T1000 (cell line): Measurements from ENCODE around the gene LRRN2.
"Not testable (repeated sequence)": the region's sequence is repeated elsewhere in the genome, so short reads cannot be mapped to it uniquely, and the experiment has no call there.

ENCODE experiments used
- DNase-seq: peaks from one replicate; lab custom pipeline; 2025; ENCODE audit warnings: mixed read lengths; lab: John Stamatoyannopoulos, UW

Gene LRRN2

DNA sequence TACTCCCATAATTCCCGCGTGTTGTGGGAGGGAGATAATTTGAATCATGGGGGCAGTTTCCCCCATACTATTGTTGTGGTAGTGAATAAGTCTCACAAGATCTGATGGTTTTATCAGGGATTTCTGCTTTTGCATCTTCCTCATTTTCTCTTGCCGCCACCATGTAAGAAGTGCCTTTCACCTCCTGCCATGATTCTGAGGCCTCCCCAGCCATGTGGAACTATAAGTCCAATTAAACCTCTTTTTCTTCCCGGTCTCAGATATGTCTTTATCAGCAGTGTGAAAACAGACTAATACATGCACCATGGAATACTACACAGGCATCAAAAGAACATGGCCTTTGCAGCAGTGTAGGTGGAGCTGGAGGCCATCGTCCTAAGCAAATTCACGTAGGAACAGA lies 56.1 kb downstream of the LRRN2 start:
- DNase-seq: not testable (repeated sequence)

DNA sequence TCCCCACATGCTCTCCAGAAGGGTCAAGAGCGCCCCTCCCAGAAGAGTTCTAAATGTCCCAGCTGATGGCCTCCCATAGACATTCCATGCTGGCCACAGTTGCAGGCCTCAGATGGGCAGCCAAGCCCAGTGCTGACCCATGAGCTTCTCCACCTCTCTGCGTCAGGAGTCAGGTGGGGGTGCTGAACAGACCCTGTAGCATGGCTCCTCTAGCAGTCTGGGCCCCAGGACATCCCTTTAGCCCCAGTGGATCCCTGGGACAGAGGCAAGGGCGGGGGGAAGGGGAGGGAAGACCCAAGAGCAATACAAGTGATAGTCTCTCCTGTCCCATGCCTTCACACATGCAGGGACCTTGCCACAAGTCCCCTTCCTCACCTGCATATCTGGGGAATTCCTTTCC lies 56.7 kb downstream of the LRRN2 start:
- no peak for DNase-seq

DNA sequence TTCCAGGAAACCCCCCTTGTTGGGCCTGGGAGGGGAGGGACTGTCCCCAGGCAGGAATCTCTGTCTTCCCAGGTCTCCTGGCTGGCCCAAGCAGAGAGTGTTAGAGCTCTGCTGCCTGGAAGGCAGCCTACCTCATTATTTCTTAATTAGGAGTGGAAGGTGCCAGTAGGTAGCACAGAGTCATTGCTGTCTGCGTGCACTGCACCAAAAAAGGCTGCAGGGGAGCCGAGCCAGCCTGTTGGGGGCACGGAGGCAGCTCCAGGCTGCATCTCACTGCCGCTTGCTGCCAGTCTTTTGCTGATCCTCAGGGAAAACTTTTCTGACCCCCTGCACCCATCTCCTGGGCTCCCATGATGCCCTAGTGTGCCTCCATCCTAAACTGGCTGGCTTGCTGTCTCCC lies 58.1 kb downstream of the LRRN2 start:
- DNase-seq: no peak

DNA sequence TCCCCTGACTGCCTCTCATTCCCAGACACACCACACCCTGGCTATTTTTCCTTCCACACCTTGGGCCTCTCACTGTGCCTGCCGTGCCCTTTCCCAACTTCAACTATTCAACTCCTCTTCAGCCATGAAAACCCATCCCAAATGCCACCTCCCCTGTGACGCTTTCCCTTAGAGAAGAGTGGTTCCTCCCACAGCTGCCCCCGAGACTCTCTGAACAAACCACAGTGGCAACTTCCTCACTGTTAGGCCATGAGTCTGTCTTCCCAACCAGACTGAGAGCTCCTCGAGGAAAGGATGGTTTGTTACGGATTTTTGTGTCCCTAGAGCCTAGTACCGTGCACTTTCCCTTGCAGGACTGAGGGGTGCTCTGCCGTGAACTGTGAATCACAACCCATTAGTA lies 59.2 kb downstream of the LRRN2 start:
- no peak for DNase-seq

DNA sequence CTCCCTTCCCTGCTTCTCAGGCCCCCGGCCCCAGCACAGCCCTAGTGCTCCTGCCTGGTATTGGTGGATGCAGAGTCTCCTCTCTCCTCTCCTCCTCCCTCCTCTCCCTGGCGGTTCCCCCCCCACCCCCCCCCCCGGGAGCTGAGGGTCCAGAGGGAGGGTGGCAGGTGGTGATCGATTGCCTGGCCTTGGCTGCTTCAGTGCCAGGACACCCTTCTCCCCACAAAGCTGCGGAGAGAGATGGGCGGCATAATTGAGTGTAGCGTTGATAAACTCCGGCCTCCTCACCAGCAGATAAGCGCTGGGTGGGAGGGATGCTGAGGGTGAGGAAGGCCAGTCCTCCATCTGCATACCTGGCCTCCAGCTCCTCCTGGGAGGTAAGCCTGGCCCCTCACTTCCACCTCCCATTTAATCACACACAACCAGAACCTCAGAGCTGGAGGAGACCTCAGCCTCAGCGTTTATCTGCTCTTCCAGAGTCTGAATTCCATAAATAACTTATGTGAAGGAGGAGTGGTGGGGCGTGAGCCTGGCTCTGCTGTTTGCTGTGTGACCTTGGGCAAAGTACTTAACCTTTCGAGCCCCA lies 60.8 kb downstream of the LRRN2 start:
- DNase-seq: no peak

DNA sequence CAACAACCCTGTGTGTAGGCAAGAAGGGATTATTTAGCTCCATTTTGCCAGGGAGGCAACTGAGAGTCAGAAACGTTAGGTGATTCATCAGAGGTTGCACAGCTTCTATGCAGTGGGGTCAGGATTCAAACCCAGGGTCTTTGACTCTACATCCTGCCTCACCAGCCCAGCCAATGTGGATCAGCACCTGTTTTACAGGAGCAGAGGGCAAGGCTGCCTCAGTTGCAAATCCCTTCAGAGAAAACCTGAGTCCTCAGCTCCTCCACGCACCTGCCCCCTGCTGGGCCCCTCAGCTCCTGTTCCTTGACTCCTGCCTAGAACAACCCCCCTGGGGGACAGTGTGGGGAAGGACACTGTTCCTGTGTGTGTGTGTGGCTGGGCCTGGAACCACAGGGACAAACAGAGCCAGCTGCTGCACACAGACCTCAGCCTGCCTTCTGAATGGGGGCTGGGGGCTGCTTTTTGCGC lies 61.6 kb downstream of the LRRN2 start:
- no peak for DNase-seq

DNA sequence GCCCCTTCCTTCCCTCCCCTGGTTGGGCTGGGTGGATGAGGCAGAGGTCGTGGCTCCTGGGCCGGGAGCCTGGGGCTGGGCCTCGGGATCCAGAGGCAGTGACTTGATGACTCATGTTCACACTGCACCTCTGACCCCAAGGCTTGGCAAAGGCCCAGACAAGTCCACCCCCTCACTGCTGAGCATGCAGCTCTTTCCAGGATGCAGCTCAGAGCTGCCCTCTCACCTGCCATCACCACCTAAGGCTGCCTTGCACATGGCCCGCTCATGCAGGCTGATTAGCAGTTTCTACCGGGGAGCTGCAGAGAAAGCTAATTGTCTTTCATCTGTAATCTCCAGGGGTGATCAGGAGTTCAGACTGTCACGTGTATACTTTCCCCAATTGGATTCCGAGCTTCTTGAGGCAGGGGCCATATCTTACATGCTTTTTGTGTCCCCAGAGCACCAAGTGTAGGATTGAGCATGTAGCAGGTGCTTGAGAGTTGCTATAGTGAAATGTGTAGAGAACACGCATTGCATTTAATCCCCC lies 62.1 kb downstream of the LRRN2 start:
- DNase-seq: no peak

DNA sequence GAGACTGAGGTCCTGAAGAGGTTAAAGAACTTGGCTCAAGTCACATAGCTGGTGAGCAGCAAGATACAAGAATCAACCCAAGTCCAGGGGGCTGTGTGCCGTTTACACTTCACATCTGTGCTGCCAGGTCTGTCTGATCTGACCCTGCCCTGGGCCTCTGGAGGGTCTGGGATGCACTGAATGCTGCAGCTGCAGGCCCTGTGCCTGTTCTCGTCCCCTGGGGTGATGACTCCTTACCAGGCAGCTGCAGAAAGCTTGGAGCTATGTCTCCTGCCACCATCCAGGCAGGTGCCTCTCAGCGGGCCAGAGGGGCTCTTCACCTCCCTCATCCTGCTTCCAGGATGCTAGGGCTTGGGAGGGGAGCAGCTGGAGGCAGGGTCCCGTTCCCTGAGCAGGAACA lies 63.5 kb downstream of the LRRN2 start:
- DNase-seq: no peak

DNA sequence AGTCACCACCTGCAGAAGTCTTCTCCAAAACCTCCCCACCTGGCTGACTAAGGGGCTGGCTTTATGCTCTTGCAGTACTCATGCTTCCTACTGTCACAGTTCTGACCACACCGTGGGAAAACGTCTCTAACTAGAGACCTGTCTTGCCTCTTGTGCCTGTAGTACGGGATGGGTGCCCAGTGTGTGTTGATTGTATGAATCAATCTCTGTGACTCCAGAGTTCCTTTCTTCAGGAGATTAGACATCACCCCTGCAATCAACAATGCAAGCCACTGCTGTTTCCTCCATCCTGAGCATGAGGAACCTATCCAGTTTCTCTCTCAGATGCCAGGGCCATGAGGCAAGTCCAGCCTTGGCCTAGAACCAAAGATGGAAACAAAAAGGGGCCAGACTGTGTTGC lies 64.1 kb downstream of the LRRN2 start:
- no peak for DNase-seq

DNA sequence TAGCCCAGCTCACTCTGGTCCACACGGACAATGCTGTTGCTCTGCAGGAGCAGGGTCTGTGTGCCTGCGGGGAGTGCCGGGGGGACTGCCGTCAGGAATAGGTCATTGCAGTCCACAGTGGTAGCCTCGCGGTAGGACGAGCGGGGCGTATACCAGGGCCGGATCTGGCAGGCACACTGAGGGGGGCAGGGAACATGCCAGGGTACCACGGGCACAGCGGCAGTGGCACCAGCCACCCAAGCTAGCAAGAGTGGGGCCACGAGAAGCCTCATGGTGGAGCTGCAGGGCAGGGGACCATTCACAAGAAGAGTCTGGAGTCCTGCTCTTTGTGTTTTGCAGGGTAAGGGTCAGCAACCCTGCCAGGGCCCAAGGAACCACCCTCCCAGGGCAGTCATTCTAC lies 65.8 kb downstream of the LRRN2 start:
- no peak for DNase-seq

DNA sequence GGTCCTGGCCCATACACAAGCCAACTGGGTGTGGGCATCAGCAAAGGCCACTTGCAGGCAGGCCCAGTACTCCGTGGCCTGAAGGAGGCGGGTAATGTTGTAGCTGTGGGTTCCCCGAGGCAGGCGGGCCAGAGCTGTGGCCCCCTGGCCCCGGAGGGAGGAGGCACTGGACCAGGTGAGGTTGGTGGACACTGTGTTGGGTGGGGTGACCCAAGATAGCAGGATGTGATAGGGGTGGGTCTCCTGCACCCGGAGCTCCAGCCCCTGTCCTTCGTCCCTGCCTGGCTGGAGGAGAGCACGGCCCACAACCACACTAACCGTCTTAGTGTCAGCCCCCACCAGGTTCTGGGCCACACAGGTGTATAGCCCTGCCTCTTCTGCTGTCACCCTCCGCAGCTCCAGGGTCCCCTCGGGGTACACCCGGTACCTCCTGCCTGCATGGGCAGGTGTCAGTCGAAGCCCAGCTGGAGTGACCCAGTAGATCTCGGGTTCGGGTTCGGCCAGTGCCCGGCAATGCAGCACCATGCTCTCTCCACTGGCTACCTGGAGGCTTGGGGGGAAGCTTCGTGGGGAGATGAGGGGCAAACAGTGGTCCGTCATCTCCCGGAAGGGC lies 67.3 kb downstream of the LRRN2 start:
- no peak for DNase-seq

DNA sequence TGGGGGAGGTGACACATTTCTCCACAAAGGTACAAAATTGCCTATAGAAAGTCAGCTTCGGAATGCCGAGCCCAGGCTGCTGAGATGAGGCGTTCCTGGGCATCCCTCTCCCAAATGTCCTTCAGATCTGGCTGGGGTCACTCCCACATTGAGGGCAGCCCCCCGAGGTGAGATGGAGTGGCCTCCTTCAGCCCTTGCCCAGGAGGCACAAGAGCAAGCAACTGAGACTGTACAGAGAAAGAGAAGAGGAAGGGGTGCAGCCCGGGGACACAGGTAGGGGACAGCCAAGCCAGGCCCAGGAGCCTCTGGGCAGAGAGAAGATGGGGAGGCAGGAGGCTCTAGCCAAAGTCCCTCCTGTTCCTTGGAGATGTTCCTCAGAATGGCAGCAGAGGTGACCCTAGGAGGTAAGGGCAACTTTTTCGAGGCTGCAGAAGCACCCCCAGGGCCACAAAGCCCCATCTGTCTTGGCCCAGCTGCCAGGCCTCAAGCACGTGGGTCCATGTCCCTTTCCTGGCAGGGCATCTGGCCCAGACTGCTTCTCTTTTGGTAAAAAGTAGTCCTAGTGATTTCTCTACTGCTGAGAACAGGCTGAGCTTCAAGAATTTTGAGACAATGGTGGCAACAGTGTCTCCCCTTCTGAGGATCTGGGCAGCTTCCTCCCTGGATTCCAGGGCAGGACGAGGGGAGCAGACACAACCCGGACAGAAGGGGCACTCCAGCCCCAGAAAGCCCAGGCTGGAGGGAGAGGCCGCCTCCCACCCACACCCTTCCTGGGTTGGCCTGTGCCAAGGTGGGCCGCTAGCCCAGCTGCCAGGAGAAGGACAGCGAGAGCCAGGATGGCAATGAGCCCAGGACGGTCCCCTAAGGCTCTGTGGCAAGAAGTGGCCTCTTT lies 68.0 kb downstream of the LRRN2 start:
- no peak for DNase-seq

DNA sequence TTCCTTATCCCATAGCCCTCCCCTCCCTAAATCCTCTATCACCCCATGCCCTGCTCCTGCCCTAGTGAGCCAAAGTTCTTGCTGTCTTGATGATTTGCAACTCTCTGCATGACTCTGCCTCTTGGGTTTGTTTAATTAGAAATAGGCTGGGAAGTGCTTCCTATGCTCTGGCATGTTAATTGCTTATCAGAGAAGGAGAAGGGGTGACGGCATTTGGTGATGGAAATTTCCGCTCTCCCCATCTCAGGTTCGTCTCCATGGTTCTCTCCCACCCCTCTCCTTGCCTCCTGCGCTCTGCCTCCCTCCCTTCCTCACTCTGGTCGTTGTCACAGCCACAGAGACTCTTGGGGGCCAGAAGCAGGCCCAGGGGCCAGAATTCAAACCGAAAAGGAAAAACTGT lies 68.9 kb downstream of the LRRN2 start:
- no peak for DNase-seq

DNA sequence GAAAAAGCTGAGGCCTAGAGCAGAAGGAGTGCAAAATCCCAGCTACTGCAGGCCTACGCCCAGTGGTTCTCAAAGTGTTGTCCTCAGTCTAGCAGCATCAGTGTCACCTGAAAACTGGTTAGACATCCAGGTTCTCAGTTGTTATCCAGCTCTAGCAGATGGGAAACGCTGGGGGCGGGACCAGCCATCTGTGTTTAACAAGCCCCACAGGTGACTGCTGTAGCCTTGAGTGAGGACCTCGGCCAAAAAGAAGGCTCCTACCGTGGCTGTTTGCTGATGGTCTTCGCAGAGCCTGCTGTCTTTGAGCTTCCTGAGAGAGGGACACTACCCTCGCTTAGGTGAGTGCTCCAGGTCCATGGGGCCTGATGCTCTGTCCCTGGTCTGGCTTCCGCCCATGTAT lies 69.7 kb downstream of the LRRN2 start:
- no peak for DNase-seq

DNA sequence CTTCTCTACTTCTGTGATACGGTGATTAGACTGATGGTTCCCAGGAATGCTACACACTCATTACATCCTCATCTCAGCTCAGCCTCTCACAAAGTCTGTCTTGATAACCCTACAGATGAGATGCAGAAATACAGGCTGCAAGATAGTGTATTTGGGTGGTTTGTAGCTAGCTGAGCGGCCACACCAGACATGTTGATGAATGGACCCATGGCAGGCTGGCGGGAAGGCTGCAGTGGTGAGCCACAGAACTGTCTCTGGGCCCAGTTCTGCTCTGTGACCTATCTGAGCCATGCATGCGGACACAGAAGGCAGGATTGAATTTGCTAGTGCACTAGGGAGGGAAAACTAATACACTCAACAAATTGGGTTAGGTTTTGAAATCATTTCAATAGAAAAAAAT lies 71.9 kb downstream of the LRRN2 start:
- no peak for DNase-seq

DNA sequence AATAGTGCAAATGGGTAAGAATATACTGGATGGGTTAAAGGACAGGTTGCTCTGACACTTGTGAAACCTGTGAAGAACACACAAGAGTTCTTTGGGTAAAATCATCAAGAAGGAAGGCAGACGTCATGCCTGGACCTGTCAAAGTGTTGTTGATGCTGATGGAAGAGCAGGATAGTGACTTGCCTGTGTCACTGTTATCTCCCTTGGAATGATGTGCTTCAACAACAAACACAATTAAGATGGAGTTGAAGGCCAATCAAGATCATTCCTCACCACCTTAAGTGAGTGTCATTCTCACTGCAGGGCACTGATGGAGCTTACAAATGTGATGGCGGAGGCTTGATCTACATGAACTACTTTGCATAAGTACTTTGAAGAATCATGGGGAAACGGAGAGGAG lies 73.2 kb downstream of the LRRN2 start:
- DNase-seq: no peak

DNA sequence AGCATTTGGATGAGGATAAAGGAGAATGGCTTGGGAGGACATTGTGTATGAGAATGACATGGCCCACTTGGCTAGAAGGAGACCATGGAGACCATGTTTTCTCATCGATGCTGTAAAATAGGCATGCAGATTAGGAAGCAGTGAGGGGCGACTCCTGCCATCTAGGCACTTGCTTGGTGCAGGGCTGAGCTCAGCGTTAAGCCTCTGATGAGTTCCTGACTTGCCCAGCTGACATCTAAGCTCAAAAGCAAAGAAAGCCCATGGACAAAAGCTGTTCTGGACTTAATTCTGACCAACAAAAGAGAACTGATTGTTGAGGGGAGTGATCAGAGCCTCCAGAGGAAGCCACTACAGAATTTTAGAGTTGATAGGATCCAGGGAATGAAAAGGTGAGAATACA lies 74.5 kb downstream of the LRRN2 start:
- no peak for DNase-seq

DNA sequence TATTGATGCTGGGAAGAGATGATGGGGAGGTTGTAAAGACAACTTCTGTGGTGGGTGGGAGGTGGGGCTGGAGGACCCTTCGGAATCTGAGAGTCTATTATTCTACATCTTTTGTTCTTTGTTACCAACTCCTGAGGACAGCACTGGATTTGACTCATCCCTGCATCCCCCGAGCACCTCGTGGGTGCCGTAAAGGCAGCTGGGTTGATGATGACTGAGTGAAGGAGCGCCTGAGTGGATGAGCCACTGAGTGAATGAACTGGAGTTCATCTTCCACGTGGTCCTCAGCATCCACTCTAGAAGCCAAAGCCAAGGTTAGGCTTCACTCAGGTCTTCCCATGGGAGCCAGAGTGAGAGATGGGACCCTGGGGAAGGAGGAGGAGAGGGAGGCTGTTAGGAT lies 77.6 kb downstream of the LRRN2 start:
- no peak for DNase-seq

DNA sequence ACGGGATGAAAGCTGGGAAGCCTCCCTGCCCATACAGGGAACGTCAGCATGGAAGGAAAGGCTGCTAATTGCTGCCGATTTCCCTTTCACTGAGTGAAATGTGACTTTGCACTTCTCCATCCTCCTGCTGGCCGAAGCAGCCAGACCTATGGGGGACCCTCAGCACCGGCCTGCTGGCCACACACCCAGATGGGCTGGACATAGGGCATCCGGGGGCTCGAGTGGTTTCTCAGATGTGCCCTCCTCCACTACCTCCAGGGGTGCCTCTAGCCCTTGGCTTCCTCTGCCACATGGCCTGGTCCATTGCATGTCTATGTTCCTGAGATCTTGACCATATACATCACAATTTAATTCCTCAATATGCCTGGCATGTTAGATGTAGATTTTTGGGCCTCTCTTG lies 79.7 kb downstream of the LRRN2 start:
- no peak for DNase-seq

DNA sequence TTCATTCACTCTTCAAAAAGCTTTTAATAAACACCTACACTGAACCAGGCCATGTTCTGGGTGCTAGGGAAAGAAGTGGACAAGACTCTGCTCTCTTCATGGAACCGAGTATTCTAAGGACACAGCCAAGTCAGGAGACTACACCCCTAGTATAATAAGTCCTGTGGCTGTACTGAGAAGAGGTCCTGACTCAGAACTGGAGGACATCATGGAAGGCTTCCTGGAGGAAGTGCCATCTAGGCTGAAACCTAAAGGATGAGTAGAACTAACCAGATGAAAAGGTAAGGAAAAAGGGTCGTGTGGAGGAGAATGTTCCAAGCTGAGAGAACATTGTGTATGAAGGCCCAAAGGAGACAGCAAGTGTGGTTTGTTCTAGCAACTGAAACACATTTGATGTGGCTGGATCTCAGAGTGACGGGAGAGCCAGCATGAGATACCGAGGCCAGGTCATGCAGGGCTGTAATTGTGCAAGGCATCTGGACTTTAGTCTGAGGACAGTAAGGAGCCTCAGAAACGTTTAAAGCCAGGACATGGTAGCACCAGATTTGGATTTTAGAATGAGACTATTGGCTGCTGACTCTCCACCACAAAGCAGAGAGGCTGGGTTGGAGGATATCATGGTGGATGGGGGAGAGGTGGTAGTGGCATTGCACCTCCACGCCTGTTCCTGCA lies 82.5 kb downstream of the LRRN2 start:
- no peak for DNase-seq

DNA sequence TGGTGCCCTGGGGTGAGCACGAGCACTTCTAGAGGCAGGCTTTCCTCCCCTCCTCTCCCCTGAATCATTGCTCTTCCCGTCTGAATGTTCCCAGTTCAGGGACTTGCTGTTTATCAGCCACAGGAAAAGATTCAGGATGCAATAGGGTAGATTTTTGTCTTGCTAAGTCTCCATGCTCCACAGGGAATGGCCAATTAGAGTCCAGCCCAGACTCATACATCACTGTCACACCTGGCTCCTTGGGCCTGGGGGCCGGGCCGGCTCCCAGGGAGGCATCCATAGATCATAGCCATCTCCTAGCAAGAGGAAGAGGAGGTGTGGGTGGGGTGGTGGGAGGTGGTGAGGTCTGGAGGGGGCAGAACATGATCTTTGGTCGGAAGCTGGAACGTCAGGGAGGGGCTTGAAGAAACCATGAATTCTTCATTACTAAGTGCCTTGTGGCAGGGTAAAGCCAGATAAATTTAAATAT lies 83.4 kb downstream of the LRRN2 start:
- DNase-seq: no peak

DNA sequence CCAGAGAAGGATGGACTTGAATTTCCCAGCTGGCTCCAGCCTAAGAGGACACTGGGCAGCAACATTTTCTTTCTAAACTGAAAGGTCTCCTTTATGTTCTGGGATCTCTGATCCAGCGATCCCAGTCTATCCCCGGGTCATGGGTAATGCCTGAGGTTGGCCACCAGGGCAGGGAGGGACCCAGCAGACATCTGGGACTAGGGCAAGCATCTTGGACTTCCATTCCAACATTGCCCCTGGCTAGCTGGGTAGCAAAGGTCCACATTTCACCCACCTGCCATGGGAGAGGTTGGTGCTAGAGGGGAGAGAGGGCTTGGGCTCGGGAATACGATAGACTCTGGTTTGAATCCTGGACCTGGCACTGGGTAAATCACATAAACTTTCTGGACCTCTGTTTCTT lies 84.6 kb downstream of the LRRN2 start:
- no peak for DNase-seq
